ENCODE data around the gene MYO1C.

MYO1C gene

GRCh38 chr17:1469231-1469852 is 23.1 kb downstream of the MYO1C start:
- Histone ChIP-seq H3K36me3 (ENCODE audit: insufficient read depth, low read length) (peaks cover 46% of the 10 kb centered on the region), H3K27ac (ENCODE audit: low read depth, low read length, poor library complexity, severe bottlenecking) (no peak overlapping the region), H3K4me2 (ENCODE audit: low read length) (no peak overlapping the region), H3K4me3 (ENCODE audit: low read depth, low read length, poor library complexity, severe bottlenecking) (no peak overlapping the region), H4K20me1 (ENCODE audit: insufficient read depth, low read length) (no peaks in the 10 kb centered on the region), H2AFZ (ENCODE audit: low read length) (no peak overlapping the region), H3K4me1 (ENCODE audit: insufficient read depth, low read length, severe bottlenecking) (peaks cover 3% of the 10 kb centered on the region), H3K79me2 (ENCODE audit: insufficient read depth, low read length) (no peaks in the 10 kb centered on the region), H3K9me2 (ENCODE audit: low read depth, low read length) (no peaks in the 10 kb centered on the region), H3K9me3 (ENCODE audit: low read length) (no peaks in the 10 kb centered on the region), H3K9ac (ENCODE audit: low read length) (no peak overlapping the region), H3K27me3 (ENCODE audit: insufficient read depth, low read length) (no peaks in the 10 kb centered on the region), H3F3A (ENCODE audit: insufficient read depth, low read length) (no peaks in the 10 kb centered on the region)
- no peak for TF ChIP-seq CTCF (IDR thresholded peaks at IDR 0.05; ENCODE audit: low read length)
- TF ChIP-seq EZH2 (IDR thresholded peaks at IDR 0.05; ENCODE audit: borderline replicate concordance, low read length) = no peak

GRCh38 chr17:1467898-1468492 is 24.5 kb downstream of the MYO1C start:
- Histone ChIP-seq H3K4me3 (ENCODE audit: low read depth, low read length, poor library complexity, severe bottlenecking) (no peak overlapping the region), H3K4me2 (ENCODE audit: low read length) (no peak overlapping the region), H2AFZ (ENCODE audit: low read length) (no peak overlapping the region), H3K9me2 (ENCODE audit: low read depth, low read length) (no peaks in the 10 kb centered on the region), H3K27me3 (ENCODE audit: insufficient read depth, low read length) (no peaks in the 10 kb centered on the region), H3K9me3 (ENCODE audit: low read length) (no peaks in the 10 kb centered on the region), H3K9ac (ENCODE audit: low read length) (no peak overlapping the region), H3K36me3 (ENCODE audit: insufficient read depth, low read length) (peaks cover 46% of the 10 kb centered on the region), H3K79me2 (ENCODE audit: insufficient read depth, low read length) (no peaks in the 10 kb centered on the region), H3K4me1 (ENCODE audit: insufficient read depth, low read length, severe bottlenecking) (peaks cover 6% of the 10 kb centered on the region), H3F3A (ENCODE audit: insufficient read depth, low read length) (no peaks in the 10 kb centered on the region), H4K20me1 (ENCODE audit: insufficient read depth, low read length) (no peaks in the 10 kb centered on the region), H3K27ac (ENCODE audit: low read depth, low read length, poor library complexity, severe bottlenecking) (no peak overlapping the region)
- TF ChIP-seq CTCF (IDR thresholded peaks at IDR 0.05; ENCODE audit: low read length) (no peak), EZH2 (IDR thresholded peaks at IDR 0.05; ENCODE audit: borderline replicate concordance, low read length) (no peak)

GRCh38 chr17:1467258-1467657 is 25.2 kb downstream of the MYO1C start:
- no peaks in the 10 kb centered on the region for H4K20me1 ChIP-seq (ENCODE audit: insufficient read depth, low read length)
- H3K27me3 ChIP-seq (ENCODE audit: insufficient read depth, low read length) = no peaks in the 10 kb centered on the region
- H3K36me3 ChIP-seq (ENCODE audit: insufficient read depth, low read length) = peaks cover 46% of the 10 kb centered on the region
- H3F3A ChIP-seq (ENCODE audit: insufficient read depth, low read length) = no peaks in the 10 kb centered on the region
- H3K9me2 ChIP-seq (ENCODE audit: low read depth, low read length) = no peaks in the 10 kb centered on the region
- H3K4me1 ChIP-seq (ENCODE audit: insufficient read depth, low read length, severe bottlenecking) = peaks cover 9% of the 10 kb centered on the region
- no peak overlapping the region for H3K9ac ChIP-seq (ENCODE audit: low read length)
- no peaks in the 10 kb centered on the region for H3K9me3 ChIP-seq (ENCODE audit: low read length)
- TF ChIP-seq CTCF (IDR thresholded peaks at IDR 0.05; ENCODE audit: low read length) (no peak), EZH2 (IDR thresholded peaks at IDR 0.05; ENCODE audit: borderline replicate concordance, low read length) (no peak)
- no peak overlapping the region for H3K4me3 ChIP-seq (ENCODE audit: low read depth, low read length, poor library complexity, severe bottlenecking)
- no peak overlapping the region for H2AFZ ChIP-seq (ENCODE audit: low read length)
- H3K27ac ChIP-seq (ENCODE audit: low read depth, low read length, poor library complexity, severe bottlenecking) = no peak overlapping the region
- no peaks in the 10 kb centered on the region for H3K79me2 ChIP-seq (ENCODE audit: insufficient read depth, low read length)
- H3K4me2 ChIP-seq (ENCODE audit: low read length) = no peak overlapping the region
